Type B pancreatic cell (in vitro differentiated cells): ENCODE measurements around the gene GNA12. TPM values are rescaled to one million over a fixed set of nuclear protein-coding genes. Genes with fewer than 3 reads are reported as not detected.

ENCODE experiments used
- DNase-seq: peaks from one replicate; pipeline ENCODE4 v3.0.0; 2021; ENCODE audit warnings: mixed read lengths; ENCODE audit not compliant: unreplicated experiment; ENCODE audit errors: extremely low spot score
- H3K27ac Mint-ChIP-seq: 2 replicates; pipeline ENCODE4 v1.8.0; 2021; ENCODE audit warnings: mild to moderate bottlenecking, mixed read lengths
- H3K27me3 Mint-ChIP-seq: 2 replicates; pipeline ENCODE4 v1.8.0; 2021; ENCODE audit warnings: mixed read lengths
- H3K36me3 Mint-ChIP-seq: 2 replicates; pipeline ENCODE4 v1.8.0; 2021; ENCODE audit warnings: mixed read lengths
- H3K4me1 Mint-ChIP-seq: one replicate; pipeline ENCODE4 v1.8.0; 2021; ENCODE audit warnings: mixed read lengths; ENCODE audit not compliant: unreplicated experiment
- H3K4me3 Mint-ChIP-seq: 2 replicates; pipeline ENCODE4 v1.8.0; 2021; ENCODE audit warnings: mild to moderate bottlenecking, mixed read lengths
- H3K9me3 Mint-ChIP-seq: 2 replicates; pipeline ENCODE4 v1.8.0; 2021; ENCODE audit warnings: mixed read lengths
- CTCF ChIP-seq: fragments of 200-600 bp; sonication (generic); conservative IDR thresholded peaks from 2 replicates; pipeline ENCODE4 v1.5.0; 2021; ENCODE audit warnings: antibody characterized with exemption, mild to moderate bottlenecking
- total RNA-seq: library from RNA; stranded (reverse); gene quantifications from 2 replicates; pipeline ENCODE4 v1.2.1, GENCODE V29; 2021; ENCODE audit warnings: low replicate concordance

The GNA12 gene
- total RNA-seq, 1 donor from 2014 or later, result 46.2 TPM

DNA sequence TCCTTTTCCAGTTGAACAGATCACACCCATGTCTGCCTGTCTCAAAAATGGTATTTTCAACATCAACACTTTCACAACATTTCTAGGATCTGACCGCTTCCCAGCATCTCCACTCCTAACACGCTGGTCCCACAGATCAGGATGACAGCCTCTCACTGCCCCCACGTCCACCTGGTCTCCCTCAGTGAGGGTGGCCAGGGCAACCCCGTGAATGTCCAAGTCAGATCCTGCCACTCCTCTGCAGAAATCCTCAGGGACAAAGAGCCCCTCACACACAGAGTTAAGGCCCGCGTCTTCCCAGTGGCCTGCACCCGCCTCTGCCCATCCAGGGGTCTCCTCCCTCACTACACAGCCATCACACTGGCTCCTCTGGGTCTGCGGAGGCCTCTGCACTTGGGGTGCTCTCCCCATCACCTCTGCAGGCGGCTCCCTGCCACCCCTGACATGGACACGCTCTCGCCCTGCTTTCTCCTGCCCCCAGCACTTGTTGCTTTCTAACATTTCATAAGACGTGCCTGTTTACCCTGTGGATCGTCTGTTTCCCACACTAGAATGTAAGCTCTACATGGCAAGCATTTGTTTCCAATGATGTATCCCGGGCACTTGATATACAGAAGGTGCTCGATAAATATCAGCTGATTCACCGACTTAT, 20.0 kb downstream of the GNA12 start:
- Mint-ChIP-seq H3K36me3 (peaks cover 20% of the 10 kb centered on the region), H3K27ac (peak overlapping the region; percentile 30), H3K9me3 (no peaks in the 10 kb centered on the region), H3K27me3 (no peaks in the 10 kb centered on the region), H3K4me1 (peaks cover 58% of the 10 kb centered on the region), H3K4me3 (peak overlapping the region; percentile 13)
- TF ChIP-seq CTCF, result peak; percentile 38
- no peak for DNase-seq

- Mint-ChIP-seq H3K4me1 (peaks cover 55% of the 10 kb centered on the region), H3K27ac (no peak overlapping the region)
- no peak for TF ChIP-seq CTCF
Measured at GRCh38 chr7:2823130-2823529, 21.0 kb downstream of the GNA12 start.

DNA sequence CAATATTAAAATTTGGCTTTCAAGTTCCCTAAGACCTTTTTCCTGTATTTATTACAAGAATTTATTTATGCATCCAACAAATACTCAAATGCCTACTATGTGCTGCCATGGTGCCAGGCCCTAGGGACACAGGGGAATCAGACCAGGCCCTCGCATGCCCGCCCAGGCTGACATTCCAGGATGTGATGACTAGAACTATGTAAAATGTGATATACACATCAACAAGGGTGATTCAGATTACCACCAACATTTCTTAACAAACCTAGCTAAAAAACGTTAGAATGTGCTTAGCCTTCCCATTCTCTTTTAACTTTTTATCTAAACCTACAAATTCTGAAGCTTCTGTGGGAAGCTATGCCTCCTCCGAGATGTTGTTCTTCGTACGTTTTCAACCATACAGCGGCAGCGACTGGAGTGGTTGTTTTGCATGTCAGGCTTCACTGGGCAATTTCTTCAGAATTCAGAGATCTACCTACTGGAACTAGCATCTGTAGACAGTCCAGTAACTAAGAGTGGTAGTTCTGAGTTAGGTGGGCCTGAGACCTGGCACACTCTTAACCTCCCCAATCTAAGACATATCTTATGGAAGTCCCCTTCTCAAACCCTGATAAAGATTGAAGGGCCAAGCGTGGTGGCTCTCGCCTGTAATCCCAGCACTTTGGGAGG, 22.1 kb downstream of the GNA12 start:
- no peak for DNase-seq
- H3K36me3 Mint-ChIP-seq, result peaks cover 24% of the 10 kb centered on the region
- H3K9me3 Mint-ChIP-seq, result no peaks in the 10 kb centered on the region
- H3K4me3 Mint-ChIP-seq, result no peak overlapping the region
- peak overlapping the region; percentile 80 for H3K27ac Mint-ChIP-seq
- H3K27me3 Mint-ChIP-seq, result no peaks in the 10 kb centered on the region
- TF ChIP-seq CTCF, result no peak
- H3K4me1 Mint-ChIP-seq, result peaks cover 61% of the 10 kb centered on the region

More at GRCh38 chr7:2823130-2823529, 21.0 kb downstream of the GNA12 start:
- Mint-ChIP-seq H3K36me3 (peaks cover 20% of the 10 kb centered on the region), H3K4me3 (no peak overlapping the region), H3K9me3 (no peaks in the 10 kb centered on the region), H3K27me3 (no peaks in the 10 kb centered on the region)
- no peak for DNase-seq

DNA sequence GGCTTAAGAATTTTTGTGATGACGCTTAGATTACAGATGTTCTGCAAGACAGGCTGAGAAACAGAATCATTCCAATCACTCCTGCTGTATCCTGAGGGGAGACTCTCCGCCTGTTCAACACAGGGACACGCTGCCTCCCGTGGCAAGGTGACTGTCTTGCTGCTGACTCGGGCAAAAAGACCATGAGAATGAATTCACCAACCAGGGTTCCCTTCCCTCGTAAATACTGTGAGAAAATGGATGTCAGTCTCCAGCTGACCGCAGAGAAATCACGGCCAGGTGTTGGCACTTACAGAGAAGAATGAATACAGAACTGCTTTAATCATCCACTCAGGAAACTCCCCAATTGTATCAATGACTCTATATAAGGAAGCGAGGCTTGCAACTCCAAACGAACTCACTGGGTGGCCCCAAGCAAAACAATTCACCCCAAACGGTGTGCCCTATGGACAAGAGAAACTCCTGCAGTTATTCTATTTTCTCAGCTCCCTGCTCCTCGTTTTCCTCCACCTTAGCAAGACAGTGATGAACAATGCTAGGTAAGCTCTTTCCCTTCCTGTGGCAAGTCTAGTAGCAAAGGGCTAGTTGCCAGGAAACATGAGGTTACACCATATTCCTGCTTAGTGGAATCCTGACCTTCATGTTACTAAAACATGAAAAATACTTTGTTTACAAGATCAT, 22.8 kb downstream of the GNA12 start:
- Mint-ChIP-seq H3K4me1 (peaks cover 61% of the 10 kb centered on the region), H3K27me3 (no peaks in the 10 kb centered on the region), H3K9me3 (no peaks in the 10 kb centered on the region), H3K36me3 (peaks cover 19% of the 10 kb centered on the region), H3K27ac (peak overlapping the region; percentile 80), H3K4me3 (peak overlapping the region; percentile 51)
- DNase-seq, result no peak
- TF ChIP-seq CTCF, result no peak

- no peaks in the 10 kb centered on the region for H3K9me3 Mint-ChIP-seq
- H3K36me3 Mint-ChIP-seq, result peaks cover 15% of the 10 kb centered on the region
- H3K27me3 Mint-ChIP-seq, result no peaks in the 10 kb centered on the region
- DNase-seq, result no peak
- peaks cover 61% of the 10 kb centered on the region for H3K4me1 Mint-ChIP-seq
- no peak overlapping the region for H3K4me3 Mint-ChIP-seq
- H3K27ac Mint-ChIP-seq, result no peak overlapping the region
- TF ChIP-seq CTCF, result no peak
Measured at GRCh38 chr7:2820508-2820934, 23.6 kb downstream of the GNA12 start.
